ENCODE data around the gene SLC41A3. TPM values are rescaled to one million over a fixed set of nuclear protein-coding genes. Genes with fewer than 3 reads are reported as not detected.

The SLC41A3 gene
- total RNA-seq, 4 donors from 2014 or later, result 31.0 to 62.7 (median 37.5) TPM

DNA sequence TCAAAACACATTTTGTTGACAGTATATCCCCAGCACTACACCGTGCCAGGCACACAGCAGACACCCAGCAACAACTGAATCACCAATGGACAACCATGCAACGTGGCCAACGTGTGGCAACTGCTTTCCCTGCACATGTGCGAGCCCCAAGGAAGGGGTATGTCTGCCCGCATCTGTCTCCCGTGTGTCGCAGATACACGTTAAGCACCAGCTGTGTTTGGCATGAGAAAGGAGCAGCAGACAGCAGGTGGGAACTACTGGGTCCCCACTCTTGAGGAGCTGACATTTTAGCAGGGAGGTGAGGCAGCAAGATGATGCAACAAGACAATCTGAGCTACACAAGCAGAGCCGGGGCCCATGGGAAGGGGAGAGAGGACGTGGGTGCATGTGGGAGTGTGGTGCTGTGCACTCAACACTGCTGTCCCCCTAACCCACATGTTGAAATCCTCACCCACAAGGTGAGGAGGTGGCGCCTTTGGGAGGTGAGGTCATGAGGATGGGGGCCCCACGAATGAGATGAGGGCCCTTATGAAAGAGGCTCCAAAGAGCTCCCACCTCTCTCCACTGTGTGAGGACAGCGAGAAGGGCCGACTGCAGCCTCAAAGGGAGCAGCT is 58.7 kb downstream of the SLC41A3 start:
- TF ChIP-seq POLR2AphosphoS5 (IDR thresholded peaks at IDR 0.05), result no peak
- no peak for TF ChIP-seq EP300 (IDR thresholded peaks at IDR 0.05)
- TF ChIP-seq POLR2A (IDR thresholded peaks at IDR 0.05), result no peak
- TF ChIP-seq CTCF (IDR thresholded peaks at IDR 0.05), result no peak
- Histone ChIP-seq H3K9me3 (peaks cover 0 to 8% (median 0%) of the 10 kb centered on the region in 3 donors), H3K4me1 (no peaks in the 10 kb centered on the region), H3K4me3 (no peak overlapping the region), H3K27me3 (no peaks in the 10 kb centered on the region), H3K27ac (no peak overlapping the region), H3K36me3 (peaks cover 0 to 77% of the 10 kb centered on the region in 2 donors)
- no peak for ATAC-seq
- WGBS, 2 donors (ENCODE audit: low coverage in 1 of 2), result 96% methylated on average over 3 to 5 of the region's 14 CpGs

DNA sequence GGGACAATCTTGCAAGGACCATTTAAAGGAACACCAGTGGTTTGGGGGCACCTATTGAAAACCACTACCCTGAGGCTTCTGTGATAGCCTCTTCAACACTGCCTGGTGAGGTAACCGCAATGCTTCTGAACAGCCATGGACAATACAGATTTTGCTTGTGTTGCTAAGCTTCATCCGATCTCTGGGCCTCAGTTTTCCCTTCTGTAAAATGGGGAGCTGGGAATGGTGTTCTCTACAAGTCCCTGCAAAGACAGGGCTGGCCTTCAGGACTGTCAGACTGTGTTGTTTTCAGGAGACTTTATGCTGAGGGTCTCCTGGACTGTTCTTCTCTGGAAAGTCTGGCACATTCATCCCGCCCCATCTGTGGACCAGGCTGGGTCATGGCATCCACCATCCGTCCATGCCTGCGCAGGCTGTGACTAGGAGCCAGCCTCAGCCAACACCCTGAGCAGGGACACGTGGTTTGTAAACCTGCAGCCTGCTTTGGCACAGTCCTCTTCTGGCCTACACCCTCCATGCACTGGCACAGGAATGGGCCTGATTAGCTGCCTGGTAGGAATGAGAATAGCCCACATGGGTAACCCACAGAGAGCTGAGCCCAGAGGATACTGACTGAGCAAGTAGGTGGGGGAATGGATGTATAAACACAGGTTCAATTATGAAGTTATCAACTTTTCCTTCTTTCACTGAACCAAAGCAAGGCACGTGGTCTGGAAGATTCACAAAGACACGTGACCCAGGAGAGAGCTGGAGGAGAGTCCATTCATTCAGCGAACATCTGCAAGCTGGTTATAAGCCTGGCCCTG is 59.7 kb downstream of the SLC41A3 start:
- Histone ChIP-seq H3K27ac (no peak overlapping the region), H3K4me1 (no peaks in the 10 kb centered on the region), H3K4me3 (no peak overlapping the region), H3K27me3 (no peaks in the 10 kb centered on the region), H3K36me3 (peaks cover 0 to 82% of the 10 kb centered on the region in 2 donors), H3K9me3 (peaks cover 0 to 8% (median 0%) of the 10 kb centered on the region in 3 donors)
- no peak for ATAC-seq
- 90% methylated on average over 5 to 9 of the region's 9 CpGs for WGBS, 2 donors (ENCODE audit: low coverage in 1 of 2)
- TF ChIP-seq POLR2A (IDR thresholded peaks at IDR 0.05) (no peak), CTCF (IDR thresholded peaks at IDR 0.05) (no peak), POLR2AphosphoS5 (IDR thresholded peaks at IDR 0.05) (no peak), EP300 (IDR thresholded peaks at IDR 0.05) (no peak)

- ATAC-seq, result no peak
- 53% methylated on average over 3 of the region's 10 CpGs; no CpG with 5 or more reads in 1 of the 2 donors for WGBS, 2 donors (ENCODE audit: low coverage in 1 of 2)
- H3K4me3 ChIP-seq, result no peak overlapping the region
- H3K27me3 ChIP-seq, result no peaks in the 10 kb centered on the region
- TF ChIP-seq POLR2AphosphoS5 (IDR thresholded peaks at IDR 0.05) (no peak), CTCF (IDR thresholded peaks at IDR 0.05) (no peak), EP300 (IDR thresholded peaks at IDR 0.05) (no peak), POLR2A (IDR thresholded peaks at IDR 0.05) (no peak)
- H3K4me1 ChIP-seq, result peaks cover 0 to 2% (median 0%) of the 10 kb centered on the region in 3 donors
- H3K36me3 ChIP-seq, result peaks cover 0 to 78% of the 10 kb centered on the region in 2 donors
- H3K27ac ChIP-seq, result no peak overlapping the region
- H3K9me3 ChIP-seq, result peaks cover 0 to 5% (median 0%) of the 10 kb centered on the region in 3 donors
Measured at GRCh38 chr3:126023390-126023789, 60.5 kb downstream of the SLC41A3 start.

- no peak for TF ChIP-seq EP300 (IDR thresholded peaks at IDR 0.05)
- peaks cover 0 to 73% of the 10 kb centered on the region in 2 donors for H3K36me3 ChIP-seq
- H3K4me1 ChIP-seq, result peaks cover 0 to 7% (median 0%) of the 10 kb centered on the region in 3 donors
- ATAC-seq, result no peak
- no peak overlapping the region for H3K4me3 ChIP-seq
- no peaks in the 10 kb centered on the region for H3K27me3 ChIP-seq
- H3K9me3 ChIP-seq, result no peaks in the 10 kb centered on the region
- WGBS, 2 donors (ENCODE audit: low coverage in 1 of 2), result 73 to 80% methylated on average over 1 to 2 of the region's 10 CpGs
- H3K27ac ChIP-seq, result no peak overlapping the region
Measured at GRCh38 chr3:126022741-126023359, 61.1 kb downstream of the SLC41A3 start.

- no peaks in the 10 kb centered on the region for H3K9me3 ChIP-seq
- no peak overlapping the region for H3K4me3 ChIP-seq
- peaks cover 0 to 7% (median 0%) of the 10 kb centered on the region in 3 donors for H3K4me1 ChIP-seq
- TF ChIP-seq POLR2A (IDR thresholded peaks at IDR 0.05), result no peak
- no peak for TF ChIP-seq EP300 (IDR thresholded peaks at IDR 0.05)
- TF ChIP-seq CTCF (IDR thresholded peaks at IDR 0.05), result no peak
- no peak for TF ChIP-seq POLR2AphosphoS5 (IDR thresholded peaks at IDR 0.05)
- 87 to 100% methylated on average over 1 of the region's 1 CpG for WGBS, 2 donors (ENCODE audit: low coverage in 1 of 2)
- H3K36me3 ChIP-seq, result peaks cover 0 to 64% of the 10 kb centered on the region in 2 donors
- no peak for ATAC-seq
- H3K27me3 ChIP-seq, result no peaks in the 10 kb centered on the region
- H3K27ac ChIP-seq, result no peak overlapping the region
Measured at GRCh38 chr3:126021702-126022101, 62.2 kb downstream of the SLC41A3 start.

Data from gastroesophageal sphincter (tissue), 4 donors.